Activated T-cell treated with anti-CD3 and anti-CD28 coated beads, Interleukin-2, amount 50 U/mL, for 72 hours (primary cell): ENCODE results near the gene ANKRD27. TPM values are rescaled to one million over a fixed set of nuclear protein-coding genes. Genes with fewer than 3 reads are reported as not detected.

ENCODE experiments used
- ATAC-seq, 2 donors: fragments of 150-1000 bp; cut with Tn5 transposase; replicated peaks in 1 of 2; 2 replicates each; pipeline ENCODE4 v1.10.0; 2021; ENCODE audit warnings: moderate library complexity in 2 of 2, mild to moderate bottlenecking in 1 of 2
- DNase-seq, 2 donors: peaks; one replicate each; pipeline ENCODE4 v3.0.0; 2021 to 2022; ENCODE audit warnings: mixed read lengths in 1 of 2
- H3K27ac Mint-ChIP-seq: one replicate; pipeline ENCODE4 v1.8.0; 2022; ENCODE audit warnings: mild to moderate bottlenecking, moderate library complexity, mixed read lengths
- H3K27me3 Mint-ChIP-seq: one replicate; pipeline ENCODE4 v1.8.0; 2022; ENCODE audit warnings: low read depth, mixed read lengths
- H3K36me3 Mint-ChIP-seq, 2 donors: one replicate each; pipeline ENCODE4 v1.8.0; 2022; ENCODE audit warnings: mixed read lengths in 2 of 2, mild to moderate bottlenecking in 1 of 2; ENCODE audit not compliant: insufficient read depth in 2 of 2
- H3K4me1 Mint-ChIP-seq: one replicate; pipeline ENCODE4 v1.8.0; 2022; ENCODE audit warnings: low read depth, mixed read lengths
- H3K4me3 Mint-ChIP-seq, 2 donors: one replicate each; pipeline ENCODE4 v1.8.0; 2022; ENCODE audit warnings: mild to moderate bottlenecking in 2 of 2, mixed read lengths in 2 of 2, moderate library complexity in 2 of 2
- H3K9me3 Mint-ChIP-seq, 2 donors: one replicate each; pipeline ENCODE4 v1.8.0; 2022; ENCODE audit warnings: mixed read lengths in 2 of 2
- total RNA-seq, 2 donors: library from RNA; stranded (reverse); gene quantifications; one replicate each; pipeline ENCODE4 v1.2.3, GENCODE V29; 2022

ANKRD27 gene
- total RNA-seq, 2 donors from 2014 or later, result 34.5 to 43.3 TPM

DNA sequence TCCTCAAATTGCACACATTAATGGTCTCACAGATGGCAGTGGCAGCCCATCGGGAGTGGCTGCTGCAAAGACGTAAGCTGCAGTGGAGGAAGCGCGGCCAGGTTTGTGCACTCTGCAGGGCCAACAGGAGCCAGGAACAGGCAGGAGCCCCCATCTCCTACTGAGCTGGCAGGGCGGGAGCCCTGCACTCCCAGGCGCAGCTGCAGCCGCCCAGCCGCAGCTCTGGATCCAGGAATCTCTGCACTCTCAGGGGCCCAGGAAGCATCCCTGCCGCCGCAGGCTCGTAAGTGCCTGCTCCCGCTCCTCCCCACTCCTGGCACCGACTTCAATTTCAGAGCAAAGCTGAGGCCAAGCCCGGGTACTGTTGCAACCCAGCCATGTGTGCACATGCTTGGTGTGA lies 37.5 kb downstream of the ANKRD27 start:
- H3K36me3 Mint-ChIP-seq, result peaks cover 6 to 12% of the 10 kb centered on the region in 2 donors

DNA sequence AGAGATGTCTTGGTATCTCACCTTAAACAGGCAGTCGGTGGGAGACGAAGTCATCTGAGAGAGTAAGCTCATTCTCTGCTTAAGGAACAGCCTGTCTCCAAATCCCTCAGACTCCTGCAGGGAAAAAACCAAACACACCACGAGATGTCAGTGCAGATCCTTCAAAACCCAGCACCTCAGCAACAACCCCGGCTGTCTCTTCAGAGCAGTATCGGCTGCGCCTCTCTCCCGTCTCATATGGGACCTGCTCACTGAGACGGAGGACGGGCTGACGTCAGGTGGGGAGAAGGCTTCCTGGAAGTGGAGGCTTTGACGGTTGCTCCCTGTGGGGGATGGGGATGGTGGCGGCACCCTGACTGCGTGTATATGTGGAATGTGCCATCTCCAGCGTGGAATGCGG lies 43.6 kb downstream of the ANKRD27 start:
- H3K36me3 Mint-ChIP-seq, result no peaks in the 10 kb centered on the region
- no peaks in the 10 kb centered on the region for H3K27me3 Mint-ChIP-seq
- H3K4me1 Mint-ChIP-seq, result no peaks in the 10 kb centered on the region
- DNase-seq, result no peak
- no peak for ATAC-seq
- H3K4me3 Mint-ChIP-seq, result no peak overlapping the region
- H3K9me3 Mint-ChIP-seq, result no peaks in the 10 kb centered on the region
- no peak overlapping the region for H3K27ac Mint-ChIP-seq

More for the DNA sequence above, 37.5 kb downstream of the ANKRD27 start:
- no peak overlapping the region for H3K27ac Mint-ChIP-seq
- no peak for ATAC-seq
- H3K4me1 Mint-ChIP-seq, result peaks cover 7% of the 10 kb centered on the region
- H3K9me3 Mint-ChIP-seq, result no peaks in the 10 kb centered on the region
- H3K4me3 Mint-ChIP-seq, result no peak overlapping the region
- no peak for DNase-seq
- no peaks in the 10 kb centered on the region for H3K27me3 Mint-ChIP-seq

DNA sequence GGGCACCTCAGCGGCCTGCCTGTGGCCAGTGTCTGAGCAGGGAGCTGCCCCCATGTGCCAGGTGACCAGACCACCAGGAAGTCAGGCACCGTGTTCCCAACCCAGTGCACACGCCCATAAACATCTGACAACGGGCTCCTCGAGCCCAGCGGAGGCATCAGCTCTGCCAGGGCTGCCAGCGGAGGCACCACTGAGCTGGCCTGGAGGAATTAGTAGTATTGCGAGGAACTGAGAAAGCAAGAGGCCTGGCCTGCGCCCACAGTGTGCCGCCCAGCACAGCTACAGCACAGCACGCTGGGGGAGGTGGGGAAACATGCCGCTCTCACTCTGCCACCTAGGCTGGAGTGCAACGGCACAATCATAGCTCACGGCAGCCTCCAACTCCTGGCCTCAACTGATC lies 44.6 kb downstream of the ANKRD27 start:
- Mint-ChIP-seq H3K36me3 (no peaks in the 10 kb centered on the region), H3K27me3 (no peaks in the 10 kb centered on the region), H3K9me3 (no peaks in the 10 kb centered on the region), H3K4me1 (no peaks in the 10 kb centered on the region), H3K4me3 (no peak overlapping the region), H3K27ac (no peak overlapping the region)
- DNase-seq (no peak), ATAC-seq (no peak)

DNA sequence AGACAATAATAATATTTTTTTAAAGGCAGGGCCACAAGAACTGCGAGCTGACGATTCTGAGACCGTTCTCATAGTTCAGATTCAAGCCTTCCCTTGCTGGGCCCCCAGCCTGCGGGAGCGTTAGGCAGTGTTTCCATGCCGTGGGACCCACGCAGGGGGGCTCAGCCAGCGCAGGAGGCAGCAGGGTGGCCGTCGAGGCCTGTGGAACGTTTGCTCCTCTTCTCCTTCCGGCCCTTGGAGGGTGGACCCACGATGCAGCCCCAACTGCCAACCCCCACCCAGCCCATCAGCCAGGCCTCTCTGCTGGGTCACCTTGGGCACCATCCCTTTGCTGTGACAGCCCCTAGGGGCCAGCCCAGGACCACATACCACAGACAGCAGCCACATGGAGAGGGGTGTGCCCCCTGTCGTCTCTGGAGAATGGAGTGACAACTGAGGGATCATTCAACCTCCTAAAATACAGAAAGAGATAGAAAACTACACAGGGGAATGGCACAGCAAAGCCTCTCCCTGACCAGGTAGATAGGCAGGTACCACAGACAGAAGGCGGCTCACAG lies 47.2 kb downstream of the ANKRD27 start:
- Mint-ChIP-seq H3K27ac (no peak overlapping the region), H3K4me1 (no peaks in the 10 kb centered on the region), H3K9me3 (no peaks in the 10 kb centered on the region), H3K36me3 (peaks cover 0 to 5% of the 10 kb centered on the region in 2 donors), H3K4me3 (no peak overlapping the region), H3K27me3 (no peaks in the 10 kb centered on the region)
- ATAC-seq (no peak), DNase-seq (no peak)

DNA sequence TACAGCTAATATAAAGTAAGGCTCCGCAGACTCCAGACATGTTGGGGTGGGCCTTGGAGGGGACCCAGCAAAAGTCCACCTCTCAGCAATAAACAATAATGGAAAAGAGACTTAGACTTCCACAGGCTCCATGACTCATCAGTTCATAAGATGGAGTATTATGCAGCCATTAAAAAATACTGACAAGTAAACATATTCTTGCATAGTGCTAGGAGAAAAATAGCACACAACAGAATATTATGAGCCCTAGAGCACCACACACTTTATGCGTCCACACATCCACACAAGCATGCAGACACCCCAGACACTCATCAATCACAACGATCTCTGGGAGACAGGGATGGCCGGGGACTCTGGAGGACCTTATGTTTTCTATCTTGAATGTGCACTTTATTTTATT lies 48.0 kb downstream of the ANKRD27 start:
- H3K9me3 Mint-ChIP-seq, result no peaks in the 10 kb centered on the region
- peaks cover 0 to 7% of the 10 kb centered on the region in 2 donors for H3K36me3 Mint-ChIP-seq
- H3K27me3 Mint-ChIP-seq, result no peaks in the 10 kb centered on the region
- DNase-seq (no peak), ATAC-seq (no peak)
- no peak overlapping the region for H3K4me3 Mint-ChIP-seq
- H3K27ac Mint-ChIP-seq, result no peak overlapping the region
- H3K4me1 Mint-ChIP-seq, result no peaks in the 10 kb centered on the region

DNA sequence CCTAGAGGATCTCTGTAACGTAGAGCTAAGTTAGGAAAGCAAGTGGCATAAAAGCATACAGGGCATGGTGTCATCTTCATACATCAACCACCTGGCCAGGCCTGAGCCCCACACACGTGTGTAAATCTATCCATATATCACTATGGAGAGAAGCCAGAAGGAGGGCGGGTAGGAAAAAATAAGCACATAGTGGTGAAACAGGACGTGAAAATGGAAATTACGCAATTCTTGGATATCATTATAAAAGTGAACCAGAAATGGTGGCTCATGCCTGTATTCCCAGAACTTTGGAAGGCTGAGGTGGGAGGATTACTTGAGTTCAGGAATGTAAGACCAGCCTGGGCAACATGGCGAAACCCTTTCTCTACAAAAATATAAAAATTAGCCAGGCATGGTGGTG lies 50.6 kb downstream of the ANKRD27 start:
- no peaks in the 10 kb centered on the region for H3K27me3 Mint-ChIP-seq
- no peaks in the 10 kb centered on the region for H3K9me3 Mint-ChIP-seq
- ATAC-seq, result no peak
- H3K36me3 Mint-ChIP-seq, result peaks cover 0 to 9% of the 10 kb centered on the region in 2 donors
- DNase-seq, result no peak
- H3K4me3 Mint-ChIP-seq, result no peak overlapping the region
- H3K27ac Mint-ChIP-seq, result no peak overlapping the region
- H3K4me1 Mint-ChIP-seq, result no peaks in the 10 kb centered on the region

DNA sequence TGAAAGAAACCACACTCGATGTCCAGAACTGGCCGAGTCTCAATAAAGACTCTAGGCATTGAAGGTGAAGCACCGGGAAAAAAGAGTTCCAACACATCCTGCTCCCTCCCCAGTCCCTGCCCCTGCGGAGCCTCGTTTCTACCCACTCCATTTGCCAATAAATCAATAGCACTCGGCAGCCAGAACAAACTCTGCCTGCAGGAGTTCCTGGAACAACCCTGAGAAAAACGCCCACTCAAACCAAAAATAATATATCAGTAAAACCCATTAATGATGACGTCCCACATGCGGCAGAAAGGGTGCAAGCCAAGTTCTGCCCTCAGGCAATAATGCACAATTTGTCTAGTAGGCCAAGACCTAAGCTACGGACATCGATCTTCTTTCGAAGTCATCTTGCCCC lies 53.0 kb downstream of the ANKRD27 start:
- no peaks in the 10 kb centered on the region for H3K4me1 Mint-ChIP-seq
- DNase-seq (no peak), ATAC-seq (no peak)
- H3K27me3 Mint-ChIP-seq, result no peaks in the 10 kb centered on the region
- H3K9me3 Mint-ChIP-seq, result no peaks in the 10 kb centered on the region
- H3K36me3 Mint-ChIP-seq, result peaks cover 0 to 9% of the 10 kb centered on the region in 2 donors
- H3K4me3 Mint-ChIP-seq, result no peak overlapping the region
- no peak overlapping the region for H3K27ac Mint-ChIP-seq

DNA sequence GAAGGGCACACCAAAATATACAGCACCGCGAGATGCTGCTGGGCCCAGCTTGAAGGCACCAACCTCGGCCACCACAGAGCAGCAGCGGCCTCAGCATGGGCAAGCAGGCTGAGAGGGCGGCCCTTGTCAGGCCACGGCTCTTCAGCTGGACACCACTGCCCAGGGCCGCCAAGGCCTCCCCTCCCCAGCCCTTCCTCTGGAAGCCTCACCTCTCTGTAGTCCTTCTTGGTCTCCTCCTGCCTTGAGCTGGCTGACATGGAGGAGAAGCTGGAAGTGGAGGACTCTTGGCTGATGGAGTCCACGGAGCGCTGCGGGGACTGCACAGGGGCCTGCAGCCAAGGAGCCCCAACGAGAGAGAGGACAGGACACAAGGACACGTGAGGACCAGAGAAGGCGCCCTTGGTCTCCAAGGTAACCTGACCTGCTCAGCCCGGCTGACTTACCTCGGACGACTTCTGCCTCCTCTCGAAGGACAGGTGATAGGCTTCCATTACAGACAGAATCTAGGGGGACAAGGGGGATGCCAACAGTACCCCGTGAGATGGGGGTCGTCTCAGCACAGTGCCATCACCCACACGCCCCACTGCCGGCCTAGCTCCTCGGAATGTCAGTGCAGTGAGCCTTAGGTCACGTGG lies 55.8 kb downstream of the ANKRD27 start:
- Mint-ChIP-seq H3K4me1 (no peaks in the 10 kb centered on the region), H3K4me3 (no peak overlapping the region), H3K27ac (no peak overlapping the region), H3K27me3 (no peaks in the 10 kb centered on the region), H3K9me3 (no peaks in the 10 kb centered on the region), H3K36me3 (peaks cover 0 to 16% of the 10 kb centered on the region in 2 donors)
- DNase-seq, result no peak
- ATAC-seq, result no peak

DNA sequence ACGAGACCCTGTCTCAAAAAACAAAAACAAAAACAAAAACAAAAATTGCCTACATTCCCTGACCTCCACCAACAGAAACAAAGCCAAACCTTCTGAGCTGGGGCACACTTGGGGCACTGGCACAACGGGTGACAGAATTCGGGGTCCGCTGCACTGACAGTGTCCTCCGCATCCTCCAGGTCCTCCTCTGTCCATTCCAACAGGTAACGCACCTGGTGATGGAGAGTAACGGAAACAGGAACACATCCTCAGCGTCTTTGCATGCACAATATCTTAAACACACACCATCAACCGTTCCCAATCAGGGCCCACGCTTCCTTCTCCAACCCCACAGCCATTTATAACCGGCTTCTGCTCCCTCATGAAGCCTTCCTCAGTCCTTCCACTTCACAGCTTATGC lies 59.4 kb downstream of the ANKRD27 start:
- DNase-seq (no peak), ATAC-seq (no peak)
- H3K36me3 Mint-ChIP-seq, result peaks cover 2 to 26% of the 10 kb centered on the region in 2 donors
- no peaks in the 10 kb centered on the region for H3K27me3 Mint-ChIP-seq
- H3K4me3 Mint-ChIP-seq, result no peak overlapping the region
- no peaks in the 10 kb centered on the region for H3K4me1 Mint-ChIP-seq
- H3K27ac Mint-ChIP-seq, result no peak overlapping the region
- no peaks in the 10 kb centered on the region for H3K9me3 Mint-ChIP-seq

DNA sequence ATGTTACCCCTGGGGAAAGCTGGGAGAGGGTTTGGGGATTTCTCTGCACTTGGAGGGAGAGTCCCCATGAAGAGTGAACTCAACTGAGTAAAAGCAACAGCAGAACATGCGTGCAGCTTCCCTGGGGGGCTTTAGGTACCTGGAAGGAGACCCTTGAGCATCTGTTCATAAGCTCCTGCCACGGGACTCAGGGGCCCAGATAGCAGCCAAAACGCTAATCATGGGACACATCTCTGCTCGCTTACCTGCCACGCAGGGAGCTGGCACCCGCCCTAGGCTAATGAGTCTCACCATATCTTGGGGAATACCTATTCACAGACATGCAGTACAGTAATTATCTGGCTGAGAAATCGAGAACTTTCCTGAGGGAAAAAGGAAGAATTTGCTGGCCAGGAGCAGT lies 60.1 kb downstream of the ANKRD27 start:
- ATAC-seq, result no peak
- H3K27me3 Mint-ChIP-seq, result no peaks in the 10 kb centered on the region
- DNase-seq, result no peak
- no peak overlapping the region for H3K27ac Mint-ChIP-seq
- H3K36me3 Mint-ChIP-seq, result peaks cover 2 to 26% of the 10 kb centered on the region in 2 donors
- H3K4me3 Mint-ChIP-seq, result no peak overlapping the region
- H3K9me3 Mint-ChIP-seq, result no peaks in the 10 kb centered on the region
- H3K4me1 Mint-ChIP-seq, result no peaks in the 10 kb centered on the region

DNA sequence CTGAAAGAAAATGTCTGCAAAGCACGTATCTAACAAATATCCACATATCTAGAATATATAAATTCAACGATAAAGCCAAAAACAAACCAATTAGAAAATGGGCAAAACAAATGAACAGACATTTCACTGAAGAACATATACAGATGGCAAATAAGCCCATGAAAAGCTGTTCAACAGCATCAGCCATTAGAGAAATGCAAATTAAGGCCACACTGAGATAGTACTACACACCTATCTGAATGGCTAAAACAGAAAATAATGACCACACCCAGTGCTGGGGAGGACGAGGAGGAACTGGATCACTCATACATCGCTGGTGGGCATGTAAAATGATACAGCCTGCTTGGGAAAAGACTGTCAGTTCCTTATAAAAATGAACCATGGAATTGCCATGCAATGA lies 62.0 kb downstream of the ANKRD27 start:
- H3K4me1 Mint-ChIP-seq, result no peaks in the 10 kb centered on the region
- ATAC-seq (no peak), DNase-seq (no peak)
- H3K27me3 Mint-ChIP-seq, result no peaks in the 10 kb centered on the region
- no peak overlapping the region for H3K27ac Mint-ChIP-seq
- H3K36me3 Mint-ChIP-seq, result peaks cover 5 to 26% of the 10 kb centered on the region in 2 donors
- no peaks in the 10 kb centered on the region for H3K9me3 Mint-ChIP-seq
- H3K4me3 Mint-ChIP-seq, result no peak overlapping the region

DNA sequence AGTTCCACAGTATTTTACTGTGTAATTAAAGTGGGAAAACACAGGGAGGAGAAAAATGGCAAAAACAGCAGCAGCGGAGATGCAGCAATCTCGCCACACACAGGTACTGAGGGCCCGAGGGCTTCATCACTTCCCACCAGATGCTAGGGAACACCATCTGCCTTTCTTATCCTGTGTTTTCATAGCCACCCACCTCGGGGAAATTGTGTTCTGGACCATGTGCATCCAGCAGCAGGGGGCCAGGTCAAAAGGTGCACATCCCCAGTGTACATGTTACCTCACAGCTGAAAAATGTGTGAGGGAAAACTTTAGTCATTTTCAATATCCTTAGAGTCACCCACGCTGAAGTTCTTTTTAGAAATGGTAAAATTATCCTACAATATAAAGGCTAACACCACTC lies 63.8 kb downstream of the ANKRD27 start:
- no peak for DNase-seq
- H3K36me3 Mint-ChIP-seq, result peaks cover 5 to 27% of the 10 kb centered on the region in 2 donors
- no peak for ATAC-seq
- no peak overlapping the region for H3K4me3 Mint-ChIP-seq
- no peaks in the 10 kb centered on the region for H3K9me3 Mint-ChIP-seq
- no peaks in the 10 kb centered on the region for H3K27me3 Mint-ChIP-seq
- H3K27ac Mint-ChIP-seq, result no peak overlapping the region
- H3K4me1 Mint-ChIP-seq, result no peaks in the 10 kb centered on the region

DNA sequence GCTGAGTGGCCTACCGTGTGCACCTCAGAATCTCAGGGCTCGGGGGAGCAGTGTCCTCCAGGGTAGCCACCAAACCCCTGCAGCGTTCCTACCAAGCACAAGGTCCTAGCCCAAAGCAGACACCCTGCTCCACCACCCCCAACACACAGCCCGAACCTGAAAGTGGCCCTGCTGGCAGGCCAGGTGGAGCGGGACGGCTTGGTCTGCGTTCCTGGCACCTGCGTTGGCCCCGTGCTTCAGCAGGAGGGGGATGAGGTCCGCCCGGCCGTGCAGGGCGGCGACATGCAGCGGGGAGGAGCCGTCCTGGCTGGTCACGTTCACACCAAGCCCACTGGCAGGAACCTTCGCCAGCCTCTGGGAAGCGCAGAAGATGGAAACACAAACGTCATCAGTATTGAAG lies 67.5 kb downstream of the ANKRD27 start:
- no peaks in the 10 kb centered on the region for H3K27me3 Mint-ChIP-seq
- ATAC-seq, result no peak
- peaks cover 3 to 15% of the 10 kb centered on the region in 2 donors for H3K36me3 Mint-ChIP-seq

DNA sequence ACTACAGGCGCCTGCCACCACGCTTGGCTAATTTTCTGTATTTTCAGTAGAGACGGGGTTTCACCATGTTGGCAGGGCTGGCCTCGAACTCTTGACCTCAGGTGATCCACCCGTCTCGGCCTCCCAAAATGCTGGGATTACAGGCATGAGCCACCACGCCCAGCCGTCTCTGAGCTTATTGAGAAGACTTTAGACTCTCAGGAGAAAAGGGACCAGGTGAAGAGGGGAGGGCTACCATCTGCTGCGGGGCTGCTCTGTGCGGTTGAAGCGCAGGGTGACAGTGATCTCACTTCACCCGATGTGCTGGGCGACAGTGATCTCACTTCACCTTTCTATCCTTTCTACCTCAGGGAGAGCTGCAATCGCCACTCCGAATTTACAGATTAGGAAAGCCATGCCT lies 68.7 kb downstream of the ANKRD27 start:
- H3K36me3 Mint-ChIP-seq, result peaks cover 3 to 11% of the 10 kb centered on the region in 2 donors
- ATAC-seq, result no peak
- H3K27me3 Mint-ChIP-seq, result no peaks in the 10 kb centered on the region
- H3K4me3 Mint-ChIP-seq, result no peak overlapping the region
- H3K9me3 Mint-ChIP-seq, result no peaks in the 10 kb centered on the region
- no peak for DNase-seq
- H3K27ac Mint-ChIP-seq, result peak overlapping the region; percentile 42
- no peaks in the 10 kb centered on the region for H3K4me1 Mint-ChIP-seq

More for the DNA sequence above, 67.5 kb downstream of the ANKRD27 start:
- no peak for DNase-seq
- H3K4me1 Mint-ChIP-seq, result no peaks in the 10 kb centered on the region
- no peak overlapping the region for H3K4me3 Mint-ChIP-seq
- no peak overlapping the region for H3K27ac Mint-ChIP-seq
- H3K9me3 Mint-ChIP-seq, result no peaks in the 10 kb centered on the region
